ENCODE measurements around the gene CD58. TPM values are rescaled to one million over a fixed set of nuclear protein-coding genes. Genes with fewer than 3 reads are reported as not detected.

CD58 gene
- total and polyA plus RNA-seq, 2 of the 4 experiments (the other 2 are of a cell fraction) = 5.4 to 5.7 TPM

- no CpG with 5 or more reads among the region's 1 CpG for WGBS, 2 experiments (ENCODE audit: extremely low coverage in 2 of 2, insufficient read length in 1 of 2)
- Histone ChIP-seq H3K4me2 (ENCODE audit: low read depth, low read length) (no peak overlapping the region), H2BK5ac (ENCODE audit: low read depth, low read length, poor library complexity, severe bottlenecking) (no peak overlapping the region), H2AK5ac (ENCODE audit: low read depth, low read length) (no peak overlapping the region), H2BK15ac (ENCODE audit: low read depth, low read length) (no peak overlapping the region), H4K20me1 (ENCODE audit: insufficient read depth, low read length) (no peaks in the 10 kb centered on the region), H3K9ac (ENCODE audit: low read depth, low read length) (no peak overlapping the region), H3K9me3 (ENCODE audit: control insufficient read depth, insufficient read depth, low read length) (no peaks in the 10 kb centered on the region), H2AFZ (replicated peaks; ENCODE audit: low read length, poor library complexity) (no peak overlapping the region), H3K18ac (ENCODE audit: low read depth, low read length) (no peak overlapping the region), H3K23ac (ENCODE audit: low read depth, low read length) (no peak overlapping the region), H3K4ac (ENCODE audit: low read depth, low read length) (no peak overlapping the region), H3K9me1 (ENCODE audit: insufficient read depth, low read length) (no peaks in the 10 kb centered on the region), H4K5ac (ENCODE audit: low read depth, low read length) (no peak overlapping the region), H3K4me3 (ENCODE audit: insufficient read depth, low read depth, low read length) (no peak overlapping the region), H3K27me3 (ENCODE audit: control insufficient read depth, insufficient read depth, low read length) (no peaks in the 10 kb centered on the region), H3K4me1 (ENCODE audit: control insufficient read depth, insufficient read depth, low read length) (no peaks in the 10 kb centered on the region), H2BK120ac (ENCODE audit: low read depth, low read length) (no peak overlapping the region), H3K27ac (ENCODE audit: insufficient read depth, low read length) (no peak overlapping the region), H3K36me3 (ENCODE audit: control insufficient read depth, insufficient read depth, low read length) (no peaks in the 10 kb centered on the region), H3K56ac (ENCODE audit: extremely low read depth, insufficient read depth, low read length) (no peak overlapping the region), H2BK20ac (ENCODE audit: low read depth, low read length) (no peak overlapping the region), H4K91ac (ENCODE audit: insufficient read depth, low read depth, low read length) (no peak overlapping the region), H3K79me1 (ENCODE audit: low read depth in 1 of 2, low read length in 2 of 2) (no peaks in the 10 kb centered on the region), H4K8ac (ENCODE audit: low read depth in 2 of 2, low read length in 2 of 2) (no peak overlapping the region), H2AK9ac (replicated peaks; ENCODE audit: low read depth, low read length, poor library complexity) (no peak overlapping the region), H3K14ac (replicated peaks; ENCODE audit: low read depth, low read length) (no peak overlapping the region)
- ATAC-seq (ENCODE audit: low read depth) (no peak), DNase-seq (no peak)
- in situ Hi-C loops (cut with MboI; ENCODE audit: low sequenced_read_pairs) = no loop called here
- ChIA-PET CTCF (no interaction called here), POLR2A (ENCODE audit: unreplicated experiment) (no interaction called here)
- dilution Hi-C loops (cut with HindIII; ENCODE audit: low sequenced_read_pairs, unreplicated experiment) = no loop called here
- no TSS peak for BruUV-seq (replicated peaks)
- TF ChIP-seq BHLHE40 (IDR thresholded peaks at IDR 0.05; ENCODE audit: low read depth, low read length) (no peak), NFE2L2 (IDR thresholded peaks at IDR 0.05; ENCODE audit: low read depth, low read length) (no peak), CTCF (conservative IDR thresholded peaks at IDR 0.05; ENCODE audit: low read depth, low read length) (no peak), RAD21 (IDR thresholded peaks at IDR 0.05; ENCODE audit: low read length) (no peak), ELK1 (IDR thresholded peaks at IDR 0.05; ENCODE audit: borderline replicate concordance, low read depth, low read length) (no peak), MAZ (IDR thresholded peaks at IDR 0.05; ENCODE audit: borderline replicate concordance, low read depth, low read length) (no peak), RFX5 (IDR thresholded peaks at IDR 0.05; ENCODE audit: low read depth, low read length) (no peak), RCOR1 (IDR thresholded peaks at IDR 0.05; ENCODE audit: insufficient replicate concordance, low read length) (no peak), SMC3 (IDR thresholded peaks at IDR 0.05; ENCODE audit: low read depth, low read length) (no peak), USF2 (IDR thresholded peaks at IDR 0.05; ENCODE audit: low read depth, low read length) (no peak), CEBPB (IDR thresholded peaks at IDR 0.05; ENCODE audit: low read depth, low read length) (no peak), FOS (IDR thresholded peaks at IDR 0.05; ENCODE audit: low read depth, low read length) (no peak), MXI1 (IDR thresholded peaks at IDR 0.05; ENCODE audit: borderline replicate concordance, low read depth, low read length) (no peak), CHD1 (IDR thresholded peaks at IDR 0.05; ENCODE audit: low read depth, low read length) (no peak), MAFK (IDR thresholded peaks at IDR 0.05; ENCODE audit: low read depth, low read length) (no peak), POLR2A (IDR thresholded peaks at IDR 0.05; ENCODE audit: low read depth, low read length) (no peak)
- intact Hi-C loops (cut with micrococcal nuclease) = no loop called here
These were observed 42.3 kb downstream of the CD58 start for GRCh38 chr1:116528329-116529083.
